SU-DHL-6 (cell line): ENCODE data around the gene SDCBP2.

Experiments
- EZH2phosphoT487 ChIP-seq: fragments of 200-600 bp; sonication (generic), shearing (Covaris generic); conservative IDR thresholded peaks from 2 replicates; pipeline ENCODE4 v1.6.1; 2018; ENCODE audit warnings: mild to moderate bottlenecking, antibody characterized with exemption, low read length, moderate library complexity, mixed read lengths
- TF ChIP-seq, protein P1 (sequence below): fragments of 200-600 bp; sonication (generic); IDR thresholded peaks from one replicate; pipeline ENCODE4 v1.5.1; 2017; ENCODE audit warnings: antibody characterized with exemption, mild to moderate bottlenecking, low read length, moderate library complexity; ENCODE audit not compliant: insufficient read depth, poor library complexity, severe bottlenecking

GRCh38 chr20:1319462-1319861 is 9.5 kb downstream of the SDCBP2 start:
- TF ChIP-seq, protein P1, sequence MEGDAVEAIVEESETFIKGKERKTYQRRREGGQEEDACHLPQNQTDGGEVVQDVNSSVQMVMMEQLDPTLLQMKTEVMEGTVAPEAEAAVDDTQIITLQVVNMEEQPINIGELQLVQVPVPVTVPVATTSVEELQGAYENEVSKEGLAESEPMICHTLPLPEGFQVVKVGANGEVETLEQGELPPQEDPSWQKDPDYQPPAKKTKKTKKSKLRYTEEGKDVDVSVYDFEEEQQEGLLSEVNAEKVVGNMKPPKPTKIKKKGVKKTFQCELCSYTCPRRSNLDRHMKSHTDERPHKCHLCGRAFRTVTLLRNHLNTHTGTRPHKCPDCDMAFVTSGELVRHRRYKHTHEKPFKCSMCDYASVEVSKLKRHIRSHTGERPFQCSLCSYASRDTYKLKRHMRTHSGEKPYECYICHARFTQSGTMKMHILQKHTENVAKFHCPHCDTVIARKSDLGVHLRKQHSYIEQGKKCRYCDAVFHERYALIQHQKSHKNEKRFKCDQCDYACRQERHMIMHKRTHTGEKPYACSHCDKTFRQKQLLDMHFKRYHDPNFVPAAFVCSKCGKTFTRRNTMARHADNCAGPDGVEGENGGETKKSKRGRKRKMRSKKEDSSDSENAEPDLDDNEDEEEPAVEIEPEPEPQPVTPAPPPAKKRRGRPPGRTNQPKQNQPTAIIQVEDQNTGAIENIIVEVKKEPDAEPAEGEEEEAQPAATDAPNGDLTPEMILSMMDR: no peak
- TF ChIP-seq EZH2phosphoT487: no peak
